Body of pancreas (tissue), 4 donors: ENCODE results near the gene USP24. TPM values are rescaled to one million over a fixed set of nuclear protein-coding genes. Genes with fewer than 3 reads are reported as not detected.

Source experiments
- ATAC-seq: fragments of 150-250 bp; one replicate; pipeline ENCODE4 v1.9.1; 2016
- DNase-seq, 4 donors: peaks; one replicate each; pipeline ENCODE4 v3.0.0-alpha.2; 2019
- H3K27ac ChIP-seq, 4 donors: fragments of 200-600 bp; sonication (generic); 1 replicate in 3 of 4; 2 replicates in 1 of 4; pipeline versions ENCODE4 v1.5.1 to v1.6.1; 2016 to 2019; ENCODE audit warnings: mild to moderate bottlenecking in 1 of 4, mixed read lengths in 1 of 4, moderate library complexity in 1 of 4
- H3K27me3 ChIP-seq, 2 donors: fragments of 200-600 bp; sonication (generic); one replicate each; pipeline ENCODE4 v1.6.0; 2016; ENCODE audit warnings: mild to moderate bottlenecking in 1 of 2
- H3K36me3 ChIP-seq, 2 donors: fragments of 200-600 bp; sonication (generic); replicated peaks in 1 of 2; 2 replicates each; pipeline ENCODE4 v1.5.1; 2016; ENCODE audit warnings: low read depth in 2 of 2; ENCODE audit not compliant: insufficient read depth in 1 of 2
- H3K4me1 ChIP-seq: fragments of 200-600 bp; sonication (generic); one replicate; pipeline ENCODE4 v1.6.0; 2016
- H3K4me3 ChIP-seq, 2 donors: fragments of 200-600 bp; sonication (generic); 1 replicate in 1 of 2; 2 replicates in 1 of 2; pipeline ENCODE4 v1.5.1; 2016 to 2019
- H3K9me3 ChIP-seq, 3 donors: fragments of 200-600 bp; sonication (generic); 1 replicate in 2 of 3; 2 replicates in 1 of 3; pipeline ENCODE4 v1.5.1; 2016
- POLR2A ChIP-seq, 3 donors: fragments of 450-650 bp; IDR thresholded peaks; one replicate each; pipeline ENCODE4 v1.6.1; 2016; ENCODE audit warnings: antibody characterized with exemption in 3 of 3, mild to moderate bottlenecking in 2 of 3
- WGBS, 2 donors: methylation state at CpG; one replicate each; pipeline ENCODE4 v1.1.5; 2017; 5-methylcytosine and 5-hydroxymethylcytosine counted together
- intact Hi-C: fragments of 100-400 bp; cut with DNase I; formaldehyde crosslinking; loops from one replicate; pipeline ENCODE4 v1.15.1; 2023
- total RNA-seq, 2 donors: library from RNA; depleted of rRNA; stranded (reverse); fragments of >200 nt; gene quantifications; one replicate each; pipeline ENCODE4 v1.1.0, GENCODE V29; 2016
- TF ChIP-seq, protein P1 (sequence below), 7 experiments: fragments of 450-650 bp in 4 of 7; fragments of 200-600 bp in 3 of 7; sonication (generic) in 3 of 7; IDR thresholded peaks; one replicate each; pipeline ENCODE4 v1.5.1; 2016 to 2019; ENCODE audit warnings: antibody characterized with exemption in 7 of 7

Gene USP24
- total RNA-seq, 2 donors from 2014 or later: 28.3 to 68.6 TPM

DNA sequence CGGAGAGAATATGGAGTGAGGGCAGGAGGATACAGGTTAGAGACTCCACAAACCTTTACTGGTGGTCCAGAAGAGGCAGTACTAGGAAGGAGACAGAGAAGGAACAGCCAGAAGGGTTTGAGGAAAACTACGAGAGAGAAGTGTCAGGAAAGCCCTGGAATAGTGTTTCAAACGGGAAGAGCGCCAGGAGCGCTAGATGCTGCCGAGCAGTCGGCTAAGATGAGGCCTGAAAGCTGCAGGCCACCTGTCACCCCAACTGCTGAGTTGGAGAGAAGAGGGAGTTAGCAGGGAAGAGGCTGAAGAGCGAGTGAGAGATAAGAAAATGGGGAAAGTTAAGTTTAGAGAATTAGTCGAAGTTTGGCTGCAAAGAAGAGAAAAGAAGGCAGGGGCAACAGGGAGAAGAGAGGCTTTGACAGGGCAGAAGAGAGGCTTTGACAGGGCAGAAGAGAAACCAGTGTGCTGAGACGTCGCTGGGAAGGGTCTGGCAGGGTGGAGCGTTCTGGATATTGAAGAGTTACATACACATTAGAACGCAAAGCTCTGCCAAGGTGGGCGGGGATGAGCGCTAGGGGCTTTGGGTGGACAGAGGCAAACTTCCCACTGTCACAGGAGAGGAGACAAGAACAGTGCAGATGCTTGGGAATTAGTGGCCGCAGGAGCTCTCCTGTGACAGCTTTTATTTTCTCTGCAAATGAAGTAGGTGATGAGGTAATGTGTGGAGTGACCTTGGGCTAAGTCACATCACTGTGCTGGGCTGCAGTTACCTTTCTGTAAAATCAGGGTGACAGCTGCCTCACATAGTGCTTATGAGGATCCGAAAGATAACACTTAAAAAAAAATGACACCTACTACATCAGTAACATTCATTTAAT is 144.6 kb downstream of the USP24 start:
- Histone ChIP-seq H3K4me1 (no peaks in the 10 kb centered on the region), H3K9me3 (no peaks in the 10 kb centered on the region), H3K27ac (no peak overlapping the region), H3K4me3 (no peak overlapping the region), H3K27me3 (no peaks in the 10 kb centered on the region), H3K36me3 (peaks cover 4 to 42% of the 10 kb centered on the region in 2 donors)
- DNase-seq: no peak
- intact Hi-C loops: no loop called here
- WGBS, 2 donors: 78 to 80% methylated on average over 17 of the region's 17 CpGs
- ATAC-seq: no peak
- TF ChIP-seq, protein P1, sequence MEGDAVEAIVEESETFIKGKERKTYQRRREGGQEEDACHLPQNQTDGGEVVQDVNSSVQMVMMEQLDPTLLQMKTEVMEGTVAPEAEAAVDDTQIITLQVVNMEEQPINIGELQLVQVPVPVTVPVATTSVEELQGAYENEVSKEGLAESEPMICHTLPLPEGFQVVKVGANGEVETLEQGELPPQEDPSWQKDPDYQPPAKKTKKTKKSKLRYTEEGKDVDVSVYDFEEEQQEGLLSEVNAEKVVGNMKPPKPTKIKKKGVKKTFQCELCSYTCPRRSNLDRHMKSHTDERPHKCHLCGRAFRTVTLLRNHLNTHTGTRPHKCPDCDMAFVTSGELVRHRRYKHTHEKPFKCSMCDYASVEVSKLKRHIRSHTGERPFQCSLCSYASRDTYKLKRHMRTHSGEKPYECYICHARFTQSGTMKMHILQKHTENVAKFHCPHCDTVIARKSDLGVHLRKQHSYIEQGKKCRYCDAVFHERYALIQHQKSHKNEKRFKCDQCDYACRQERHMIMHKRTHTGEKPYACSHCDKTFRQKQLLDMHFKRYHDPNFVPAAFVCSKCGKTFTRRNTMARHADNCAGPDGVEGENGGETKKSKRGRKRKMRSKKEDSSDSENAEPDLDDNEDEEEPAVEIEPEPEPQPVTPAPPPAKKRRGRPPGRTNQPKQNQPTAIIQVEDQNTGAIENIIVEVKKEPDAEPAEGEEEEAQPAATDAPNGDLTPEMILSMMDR (IDR thresholded peaks at IDR 0.05): no peak
- TF ChIP-seq POLR2A (IDR thresholded peaks at IDR 0.05): no peak

DNA sequence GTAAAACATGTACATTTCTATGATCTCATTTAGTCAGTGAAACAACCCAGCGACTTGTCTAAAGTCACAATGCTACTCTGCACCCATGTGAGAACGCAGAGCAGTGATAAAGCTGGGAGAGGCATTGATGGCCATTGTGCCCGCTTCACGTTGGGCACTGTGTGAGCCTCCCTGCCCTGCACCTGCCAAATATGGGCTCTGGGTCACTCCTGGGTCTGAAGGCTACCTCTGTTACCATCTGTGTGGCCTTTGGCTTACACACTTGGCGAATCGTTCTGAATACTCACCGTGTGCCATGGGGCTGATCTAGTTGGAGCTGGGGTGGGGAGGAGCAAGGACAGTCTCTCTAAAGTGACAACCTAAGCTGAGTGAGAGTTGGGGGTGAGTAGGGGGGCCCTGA is 145.9 kb downstream of the USP24 start:
- intact Hi-C loops: no loop called here
- WGBS, 2 donors: 91 to 94% methylated on average over 7 of the region's 7 CpGs
- no peak for ATAC-seq

DNA sequence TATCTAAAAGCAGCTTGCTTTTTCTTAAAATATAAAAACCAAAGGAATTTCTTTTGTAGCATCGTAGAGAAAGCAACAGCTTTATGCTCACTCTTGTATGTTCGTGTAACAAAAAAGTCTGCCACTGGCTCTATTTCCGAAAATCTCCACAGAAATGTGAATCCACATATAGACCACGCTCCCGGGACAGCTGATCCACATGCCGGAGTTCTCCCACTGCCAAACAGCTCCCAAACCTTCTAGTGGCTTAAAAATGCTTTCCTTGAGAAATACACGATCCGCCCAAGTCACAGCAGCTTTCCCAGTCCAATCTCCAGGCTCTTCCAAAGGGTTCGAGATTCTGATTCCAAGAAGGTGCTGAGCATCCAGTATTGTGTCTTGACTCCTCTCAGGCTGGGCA is 146.5 kb downstream of the USP24 start:
- Histone ChIP-seq H3K36me3 (peaks cover 4 to 38% of the 10 kb centered on the region in 2 donors), H3K27ac (no peak overlapping the region), H3K4me1 (no peaks in the 10 kb centered on the region), H3K27me3 (no peaks in the 10 kb centered on the region), H3K4me3 (no peak overlapping the region), H3K9me3 (no peaks in the 10 kb centered on the region)
- no peak for TF ChIP-seq POLR2A (IDR thresholded peaks at IDR 0.05)
- TF ChIP-seq, protein P1 (IDR thresholded peaks at IDR 0.05): no peak
- ATAC-seq (no peak), DNase-seq (no peak)
- intact Hi-C loops: no loop called here
- WGBS, 2 donors: 96 to 98% methylated on average over 9 of the region's 9 CpGs

More for the DNA sequence above, 145.9 kb downstream of the USP24 start:
- Histone ChIP-seq H3K4me3 (no peak overlapping the region), H3K4me1 (no peaks in the 10 kb centered on the region), H3K27ac (no peak overlapping the region), H3K36me3 (peaks cover 4 to 39% of the 10 kb centered on the region in 2 donors), H3K27me3 (no peaks in the 10 kb centered on the region), H3K9me3 (no peaks in the 10 kb centered on the region)
- no peak for TF ChIP-seq POLR2A (IDR thresholded peaks at IDR 0.05)
- TF ChIP-seq, protein P1 (IDR thresholded peaks at IDR 0.05): no peak
- DNase-seq: no peak

DNA sequence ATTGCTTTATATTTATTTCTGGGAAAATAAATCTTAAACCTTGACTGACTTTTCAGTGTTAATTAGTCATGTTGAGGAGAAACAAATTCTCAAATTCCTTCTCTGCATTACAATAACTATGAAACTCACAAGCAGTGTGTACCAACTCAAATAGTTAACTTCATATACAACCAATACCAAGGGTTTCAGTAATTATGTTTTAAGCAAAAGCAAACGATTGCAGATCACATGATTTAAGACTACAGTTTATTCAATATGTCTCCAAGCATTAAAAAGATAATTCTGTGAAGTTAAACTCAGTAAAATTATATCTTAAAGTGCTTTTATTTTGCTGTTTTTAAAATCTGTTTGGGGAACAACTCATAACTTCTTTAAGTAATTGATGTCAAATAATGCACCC is 147.2 kb downstream of the USP24 start:
- DNase-seq (no peak), ATAC-seq (no peak)
- Histone ChIP-seq H3K36me3 (peaks cover 4 to 31% of the 10 kb centered on the region in 2 donors), H3K4me1 (no peaks in the 10 kb centered on the region), H3K4me3 (no peak overlapping the region), H3K27me3 (no peaks in the 10 kb centered on the region), H3K9me3 (no peaks in the 10 kb centered on the region), H3K27ac (no peak overlapping the region)
- intact Hi-C loops: no loop called here
- TF ChIP-seq, protein P1 (IDR thresholded peaks at IDR 0.05): no peak
- no peak for TF ChIP-seq POLR2A (IDR thresholded peaks at IDR 0.05)
- 56 to 71% methylated on average over 1 of the region's 1 CpG for WGBS, 2 donors
